SK-N-SH treated with all-trans-retinoic acid at 6 μM for 48 hours (cell line): ENCODE data around the gene TRAK2.
"Not testable (repeated sequence)": the region's sequence is repeated elsewhere in the genome, so short reads cannot be mapped to it uniquely, and the experiment has no call there.

Experiments
- ATAC-seq: fragments of 200-7000 bp; cut with Tn5 transposase; 3 replicates; pipeline ENCODE4 v1.9.1; 2020; ENCODE audit warnings: mild to moderate bottlenecking, moderate library complexity
- ARNTL ChIP-seq: fragments of 450-650 bp; formaldehyde crosslinking; IDR thresholded peaks from 2 replicates; pipeline ENCODE4 v1.5.0; 2020; ENCODE audit warnings: low read depth, mild to moderate bottlenecking, moderate library complexity, borderline replicate concordance
- BACH2 ChIP-seq: fragments of 250-450 bp; sonication (Bioruptor Pico); IDR thresholded peaks from 2 replicates; pipeline ENCODE4 v1.9.0; 2021; ENCODE audit warnings: mild to moderate bottlenecking, borderline replicate concordance
- CSDC2 ChIP-seq: fragments of 250-450 bp; sonication (Bioruptor Pico); IDR thresholded peaks from 2 replicates; pipeline ENCODE4 v1.5.0; 2020; ENCODE audit warnings: mild to moderate bottlenecking, moderate library complexity
- ESRRG ChIP-seq: fragments of 250-450 bp; sonication (Bioruptor Pico); IDR thresholded peaks from 2 replicates; pipeline ENCODE4 v1.6.1; 2021; ENCODE audit warnings: mild to moderate bottlenecking
- GLIS3 ChIP-seq: fragments of 250-450 bp; sonication (Bioruptor Pico); IDR thresholded peaks from 2 replicates; pipeline ENCODE4 v1.5.0; 2020; ENCODE audit warnings: mild to moderate bottlenecking, moderate library complexity
- ISL1 ChIP-seq: fragments of 250-450 bp; sonication (Bioruptor Pico); IDR thresholded peaks from 2 replicates; pipeline ENCODE4 v2.1.2; 2022; ENCODE audit warnings: mild to moderate bottlenecking, moderate library complexity
- OSR1 ChIP-seq: fragments of 250-450 bp; sonication (Bioruptor Pico); IDR thresholded peaks from 2 replicates; pipeline ENCODE4 v1.8.0; 2022; ENCODE audit warnings: moderate library complexity, mild to moderate bottlenecking, inconsistent platforms
- PPARA ChIP-seq: fragments of 250-450 bp; sonication (Bioruptor Pico); IDR thresholded peaks from 2 replicates; pipeline ENCODE4 v1.5.0; 2020; ENCODE audit warnings: mild to moderate bottlenecking, borderline replicate concordance
- RARB ChIP-seq: fragments of 250-450 bp; sonication (Bioruptor Pico); IDR thresholded peaks from 2 replicates; pipeline ENCODE4 v1.8.0; 2021; ENCODE audit warnings: mild to moderate bottlenecking, moderate library complexity
- SNAI2 ChIP-seq: fragments of 250-450 bp; sonication (Bioruptor Pico); IDR thresholded peaks from 2 replicates; pipeline ENCODE4 v1.5.0; 2020; ENCODE audit warnings: mild to moderate bottlenecking, moderate library complexity
- ZC3H10 ChIP-seq: fragments of 250-450 bp; sonication (Bioruptor Pico); IDR thresholded peaks from 2 replicates; pipeline ENCODE4 v1.5.1; 2021; ENCODE audit warnings: mild to moderate bottlenecking, moderate library complexity
- ZFP3 ChIP-seq: fragments of 250-450 bp; sonication (Bioruptor Pico); IDR thresholded peaks from 2 replicates; pipeline ENCODE4 v1.5.0; 2020; ENCODE audit warnings: mild to moderate bottlenecking, moderate library complexity
- ZFP30 ChIP-seq: fragments of 450-650 bp; formaldehyde crosslinking; IDR thresholded peaks from 2 replicates; pipeline ENCODE4 v1.5.0; 2022; ENCODE audit warnings: mild to moderate bottlenecking, moderate library complexity
- ZNF70 ChIP-seq: fragments of 450-650 bp; formaldehyde crosslinking; IDR thresholded peaks from 2 replicates; pipeline ENCODE4 v1.5.0; 2020; ENCODE audit warnings: mild to moderate bottlenecking, moderate library complexity
- ZNF8 ChIP-seq: fragments of 450-650 bp; formaldehyde crosslinking; IDR thresholded peaks from 2 replicates; pipeline ENCODE4 v1.5.0; 2020; ENCODE audit warnings: mild to moderate bottlenecking, moderate library complexity
- TF ChIP-seq, protein P1 (sequence below): fragments of 250-450 bp; sonication (Bioruptor Pico); IDR thresholded peaks from 2 replicates; pipeline ENCODE4 v1.5.1; 2021; ENCODE audit warnings: mild to moderate bottlenecking, moderate library complexity
- TF ChIP-seq, protein P2 (sequence below): fragments of 250-450 bp; sonication (Bioruptor Pico); IDR thresholded peaks from 2 replicates; pipeline ENCODE4 v1.8.0; 2020; ENCODE audit warnings: mild to moderate bottlenecking, moderate library complexity, borderline replicate concordance
- TF ChIP-seq, protein P3 (sequence below): fragments of 250-450 bp; sonication (Bioruptor Pico); IDR thresholded peaks from 2 replicates; pipeline ENCODE4 v1.5.0; 2020; ENCODE audit warnings: mild to moderate bottlenecking, moderate library complexity

The TRAK2 gene

DNA sequence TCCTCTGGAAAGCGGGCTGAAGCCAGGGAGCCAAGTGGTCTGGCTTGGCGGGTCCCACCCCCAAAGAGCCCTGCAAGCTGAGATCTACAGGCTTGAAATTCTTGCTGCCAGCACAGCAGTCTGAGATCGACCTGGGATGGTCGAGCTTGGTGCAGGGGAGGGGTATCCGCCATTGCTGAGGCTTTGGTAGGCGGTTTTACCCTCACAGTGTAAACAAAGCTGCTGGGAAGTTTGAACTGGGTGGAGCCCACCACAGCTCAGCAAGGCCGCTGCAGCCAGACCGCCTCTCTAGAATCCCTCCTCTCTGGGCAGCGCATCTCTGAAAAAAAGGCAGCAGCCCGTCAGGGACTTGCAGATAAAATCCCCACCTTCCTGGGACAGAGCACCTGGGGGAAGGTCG lies 81.5 kb downstream of the TRAK2 start:
- no peak for TF ChIP-seq OSR1
- TF ChIP-seq GLIS3 (CRISPR knock-in tag), result no peak
- TF ChIP-seq, all 23 proteins: peak for 0
- ATAC-seq, result no peak

DNA sequence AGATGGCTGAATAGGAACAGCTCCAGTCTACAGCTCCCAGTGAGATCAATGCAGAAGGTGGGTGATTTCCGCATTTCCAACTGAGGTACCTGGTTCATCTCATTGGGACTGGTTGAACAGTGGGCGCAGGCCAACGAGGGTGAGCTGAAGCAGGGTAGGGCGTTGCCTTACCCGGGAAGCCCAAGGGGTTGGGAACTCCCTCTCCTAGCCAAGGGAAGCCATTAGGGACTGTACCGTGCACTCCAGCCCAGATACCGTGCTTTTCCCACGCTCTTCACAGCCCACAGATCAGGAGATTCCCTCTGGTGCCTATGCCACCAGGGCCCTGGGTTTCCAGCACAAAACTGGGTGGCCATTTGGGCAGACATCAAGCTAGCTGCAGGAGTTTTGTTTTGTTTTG lies 81.9 kb downstream of the TRAK2 start:
- ATAC-seq, result not testable (repeated sequence)

DNA sequence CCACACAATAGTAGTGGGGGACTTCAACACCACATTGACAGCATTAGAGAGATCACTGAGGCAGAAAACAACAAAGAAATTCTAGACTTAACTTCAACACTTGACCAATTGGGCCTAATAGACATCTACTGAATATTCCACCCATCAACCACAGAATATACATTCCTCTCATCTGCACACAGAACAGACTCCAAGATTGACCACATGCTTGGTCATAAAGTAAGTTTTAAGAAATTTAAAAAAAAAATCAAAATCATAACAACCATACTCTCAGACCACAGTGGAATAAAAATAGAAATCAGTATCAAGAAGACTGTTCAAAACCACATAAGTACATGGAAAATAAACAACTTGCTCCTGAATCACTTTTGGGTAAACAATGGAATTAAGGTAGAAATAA lies 85.1 kb downstream of the TRAK2 start:
- TF ChIP-seq ARNTL (CRISPR knock-in tag) (no peak), CSDC2 (CRISPR knock-in tag) (no peak), BACH2 (CRISPR knock-in tag) (no peak), RARB (CRISPR knock-in tag) (no peak), OSR1 (no peak), SNAI2 (CRISPR knock-in tag) (no peak), ZFP3 (CRISPR knock-in tag) (no peak), ZNF8 (CRISPR knock-in tag) (no peak), PPARA (CRISPR knock-in tag) (no peak), ZNF70 (CRISPR knock-in tag) (no peak), ISL1 (CRISPR knock-in tag) (no peak), ESRRG (CRISPR knock-in tag) (no peak), ZC3H10 (CRISPR knock-in tag) (no peak), GLIS3 (CRISPR knock-in tag) (no peak)
- TF ChIP-seq, protein P1, sequence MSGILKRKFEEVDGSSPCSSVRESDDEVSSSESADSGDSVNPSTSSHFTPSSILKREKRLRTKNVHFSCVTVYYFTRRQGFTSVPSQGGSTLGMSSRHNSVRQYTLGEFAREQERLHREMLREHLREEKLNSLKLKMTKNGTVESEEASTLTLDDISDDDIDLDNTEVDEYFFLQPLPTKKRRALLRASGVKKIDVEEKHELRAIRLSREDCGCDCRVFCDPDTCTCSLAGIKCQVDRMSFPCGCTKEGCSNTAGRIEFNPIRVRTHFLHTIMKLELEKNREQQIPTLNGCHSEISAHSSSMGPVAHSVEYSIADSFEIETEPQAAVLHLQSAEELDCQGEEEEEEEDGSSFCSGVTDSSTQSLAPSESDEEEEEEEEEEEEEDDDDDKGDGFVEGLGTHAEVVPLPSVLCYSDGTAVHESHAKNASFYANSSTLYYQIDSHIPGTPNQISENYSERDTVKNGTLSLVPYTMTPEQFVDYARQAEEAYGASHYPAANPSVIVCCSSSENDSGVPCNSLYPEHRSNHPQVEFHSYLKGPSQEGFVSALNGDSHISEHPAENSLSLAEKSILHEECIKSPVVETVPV (CRISPR knock-in tag), result no peak
- TF ChIP-seq, protein P2, sequence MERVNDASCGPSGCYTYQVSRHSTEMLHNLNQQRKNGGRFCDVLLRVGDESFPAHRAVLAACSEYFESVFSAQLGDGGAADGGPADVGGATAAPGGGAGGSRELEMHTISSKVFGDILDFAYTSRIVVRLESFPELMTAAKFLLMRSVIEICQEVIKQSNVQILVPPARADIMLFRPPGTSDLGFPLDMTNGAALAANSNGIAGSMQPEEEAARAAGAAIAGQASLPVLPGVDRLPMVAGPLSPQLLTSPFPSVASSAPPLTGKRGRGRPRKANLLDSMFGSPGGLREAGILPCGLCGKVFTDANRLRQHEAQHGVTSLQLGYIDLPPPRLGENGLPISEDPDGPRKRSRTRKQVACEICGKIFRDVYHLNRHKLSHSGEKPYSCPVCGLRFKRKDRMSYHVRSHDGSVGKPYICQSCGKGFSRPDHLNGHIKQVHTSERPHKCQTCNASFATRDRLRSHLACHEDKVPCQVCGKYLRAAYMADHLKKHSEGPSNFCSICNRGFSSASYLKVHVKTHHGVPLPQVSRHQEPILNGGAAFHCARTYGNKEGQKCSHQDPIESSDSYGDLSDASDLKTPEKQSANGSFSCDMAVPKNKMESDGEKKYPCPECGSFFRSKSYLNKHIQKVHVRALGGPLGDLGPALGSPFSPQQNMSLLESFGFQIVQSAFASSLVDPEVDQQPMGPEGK (CRISPR knock-in tag), result no peak
- TF ChIP-seq, protein P3, sequence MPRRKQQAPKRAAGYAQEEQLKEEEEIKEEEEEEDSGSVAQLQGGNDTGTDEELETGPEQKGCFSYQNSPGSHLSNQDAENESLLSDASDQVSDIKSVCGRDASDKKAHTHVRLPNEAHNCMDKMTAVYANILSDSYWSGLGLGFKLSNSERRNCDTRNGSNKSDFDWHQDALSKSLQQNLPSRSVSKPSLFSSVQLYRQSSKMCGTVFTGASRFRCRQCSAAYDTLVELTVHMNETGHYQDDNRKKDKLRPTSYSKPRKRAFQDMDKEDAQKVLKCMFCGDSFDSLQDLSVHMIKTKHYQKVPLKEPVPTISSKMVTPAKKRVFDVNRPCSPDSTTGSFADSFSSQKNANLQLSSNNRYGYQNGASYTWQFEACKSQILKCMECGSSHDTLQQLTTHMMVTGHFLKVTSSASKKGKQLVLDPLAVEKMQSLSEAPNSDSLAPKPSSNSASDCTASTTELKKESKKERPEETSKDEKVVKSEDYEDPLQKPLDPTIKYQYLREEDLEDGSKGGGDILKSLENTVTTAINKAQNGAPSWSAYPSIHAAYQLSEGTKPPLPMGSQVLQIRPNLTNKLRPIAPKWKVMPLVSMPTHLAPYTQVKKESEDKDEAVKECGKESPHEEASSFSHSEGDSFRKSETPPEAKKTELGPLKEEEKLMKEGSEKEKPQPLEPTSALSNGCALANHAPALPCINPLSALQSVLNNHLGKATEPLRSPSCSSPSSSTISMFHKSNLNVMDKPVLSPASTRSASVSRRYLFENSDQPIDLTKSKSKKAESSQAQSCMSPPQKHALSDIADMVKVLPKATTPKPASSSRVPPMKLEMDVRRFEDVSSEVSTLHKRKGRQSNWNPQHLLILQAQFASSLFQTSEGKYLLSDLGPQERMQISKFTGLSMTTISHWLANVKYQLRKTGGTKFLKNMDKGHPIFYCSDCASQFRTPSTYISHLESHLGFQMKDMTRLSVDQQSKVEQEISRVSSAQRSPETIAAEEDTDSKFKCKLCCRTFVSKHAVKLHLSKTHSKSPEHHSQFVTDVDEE (CRISPR knock-in tag), result no peak
- ATAC-seq, result no peak

DNA sequence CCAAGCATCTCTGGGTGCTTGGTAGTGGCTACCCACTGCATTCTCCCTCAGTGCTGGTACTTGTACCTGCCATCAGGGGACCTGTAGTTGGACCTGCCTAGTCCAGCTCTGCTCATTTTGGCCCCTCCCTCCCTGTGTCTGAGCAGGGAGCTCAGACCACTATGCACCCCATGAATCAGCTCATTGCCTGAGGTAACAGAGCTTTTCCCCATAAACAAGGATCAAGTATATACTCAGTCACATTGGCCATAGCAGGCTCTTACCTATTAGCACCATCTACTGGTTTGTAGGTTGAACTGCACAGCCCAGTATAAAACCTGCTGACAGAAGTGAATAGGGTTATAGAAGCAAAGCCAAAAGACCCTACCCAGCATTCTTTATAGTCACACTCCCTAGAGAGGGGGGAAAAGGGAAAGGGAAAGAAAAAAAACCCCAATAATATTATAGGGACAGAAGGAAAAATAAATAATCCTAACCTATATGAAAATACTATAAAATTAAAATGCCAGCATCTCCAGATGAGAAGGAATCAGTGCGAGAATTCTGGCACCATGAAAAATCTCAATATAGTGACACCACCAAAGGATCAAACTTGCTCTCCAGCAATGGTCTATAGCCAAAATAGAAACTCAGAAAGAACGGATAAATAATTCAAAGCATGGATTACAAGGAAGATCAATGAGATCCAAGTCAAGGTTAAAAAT lies 87.2 kb downstream of the TRAK2 start:
- TF ChIP-seq ZFP30 (no peak), ISL1 (CRISPR knock-in tag) (no peak), ZNF8 (CRISPR knock-in tag) (no peak), SNAI2 (CRISPR knock-in tag) (no peak), OSR1 (no peak)
- TF ChIP-seq, protein P3 (CRISPR knock-in tag), result no peak
- TF ChIP-seq, all 23 proteins: peak for 0
- ATAC-seq, result peak; percentile 83
